Measurements from ENCODE around the gene NOS3. TPM values are rescaled to one million over a fixed set of nuclear protein-coding genes. Genes with fewer than 3 reads are reported as not detected.

Gene NOS3
- total RNA-seq, 2 donors from 2014 or later = 14.5 to 78.6 TPM

DNA sequence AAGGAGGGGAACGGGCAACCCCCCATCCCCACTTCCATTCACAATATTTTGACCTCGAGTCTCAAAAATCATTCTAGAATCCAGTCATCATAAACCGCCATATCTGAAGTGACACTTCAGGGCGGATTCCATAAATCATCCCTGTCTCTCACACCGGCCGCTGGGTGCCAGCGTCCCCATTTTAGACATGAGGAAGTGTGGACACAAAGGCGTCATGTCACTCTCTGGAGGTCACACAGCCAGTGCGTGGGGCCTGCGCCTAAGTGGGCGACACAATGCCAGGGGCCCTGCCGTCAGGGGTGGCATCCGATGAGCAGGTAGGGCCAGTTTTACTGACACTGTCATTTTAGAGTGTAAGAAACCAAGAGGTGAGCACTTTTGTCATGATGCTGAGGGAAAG lies 32.2 kb upstream of the NOS3 start:
- Histone ChIP-seq H3K36me3 (peaks cover 10% of the 10 kb centered on the region), H3K9me3 (no peaks in the 10 kb centered on the region), H3K27ac (peak overlapping the region; percentile 75 to 90), H3K27me3 (no peaks in the 10 kb centered on the region), H3K4me1 (peaks cover 0 to 78% of the 10 kb centered on the region in 2 donors), H3K4me3 (no peak overlapping the region)
- no peak for DNase-seq (ENCODE audit: low spot score)
- TF ChIP-seq, protein P1, sequence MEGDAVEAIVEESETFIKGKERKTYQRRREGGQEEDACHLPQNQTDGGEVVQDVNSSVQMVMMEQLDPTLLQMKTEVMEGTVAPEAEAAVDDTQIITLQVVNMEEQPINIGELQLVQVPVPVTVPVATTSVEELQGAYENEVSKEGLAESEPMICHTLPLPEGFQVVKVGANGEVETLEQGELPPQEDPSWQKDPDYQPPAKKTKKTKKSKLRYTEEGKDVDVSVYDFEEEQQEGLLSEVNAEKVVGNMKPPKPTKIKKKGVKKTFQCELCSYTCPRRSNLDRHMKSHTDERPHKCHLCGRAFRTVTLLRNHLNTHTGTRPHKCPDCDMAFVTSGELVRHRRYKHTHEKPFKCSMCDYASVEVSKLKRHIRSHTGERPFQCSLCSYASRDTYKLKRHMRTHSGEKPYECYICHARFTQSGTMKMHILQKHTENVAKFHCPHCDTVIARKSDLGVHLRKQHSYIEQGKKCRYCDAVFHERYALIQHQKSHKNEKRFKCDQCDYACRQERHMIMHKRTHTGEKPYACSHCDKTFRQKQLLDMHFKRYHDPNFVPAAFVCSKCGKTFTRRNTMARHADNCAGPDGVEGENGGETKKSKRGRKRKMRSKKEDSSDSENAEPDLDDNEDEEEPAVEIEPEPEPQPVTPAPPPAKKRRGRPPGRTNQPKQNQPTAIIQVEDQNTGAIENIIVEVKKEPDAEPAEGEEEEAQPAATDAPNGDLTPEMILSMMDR (IDR thresholded peaks at IDR 0.05) = no peak

DNA sequence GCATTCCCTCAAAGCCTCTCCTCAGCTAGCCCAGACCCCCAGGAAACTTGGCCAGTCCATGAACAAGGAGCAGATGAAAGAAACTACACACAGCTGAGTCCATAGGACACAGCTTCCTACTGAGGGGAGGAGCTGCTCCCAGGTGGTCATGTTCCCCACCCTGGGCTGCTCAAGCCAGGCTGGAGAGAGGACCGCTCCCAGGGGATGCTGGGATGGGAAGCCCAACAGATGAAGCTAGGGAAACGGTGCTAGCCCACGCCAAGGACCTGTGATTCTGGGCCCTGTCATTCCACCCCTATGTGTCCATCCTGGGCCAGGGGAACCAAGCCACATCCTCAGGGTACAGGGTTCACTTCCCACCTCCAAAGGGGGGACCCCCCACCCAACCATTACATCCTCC lies 31.7 kb upstream of the NOS3 start:
- H3K36me3 ChIP-seq = peaks cover 10% of the 10 kb centered on the region
- no peak for DNase-seq (ENCODE audit: low spot score)
- H3K9me3 ChIP-seq = no peaks in the 10 kb centered on the region
- no peak overlapping the region for H3K4me3 ChIP-seq
- TF ChIP-seq, protein P1 (IDR thresholded peaks at IDR 0.05) = no peak
- H3K27ac ChIP-seq = peak overlapping the region; percentile 75 to 90
- no peaks in the 10 kb centered on the region for H3K27me3 ChIP-seq
- H3K4me1 ChIP-seq = peaks cover 0 to 78% of the 10 kb centered on the region in 2 donors

DNA sequence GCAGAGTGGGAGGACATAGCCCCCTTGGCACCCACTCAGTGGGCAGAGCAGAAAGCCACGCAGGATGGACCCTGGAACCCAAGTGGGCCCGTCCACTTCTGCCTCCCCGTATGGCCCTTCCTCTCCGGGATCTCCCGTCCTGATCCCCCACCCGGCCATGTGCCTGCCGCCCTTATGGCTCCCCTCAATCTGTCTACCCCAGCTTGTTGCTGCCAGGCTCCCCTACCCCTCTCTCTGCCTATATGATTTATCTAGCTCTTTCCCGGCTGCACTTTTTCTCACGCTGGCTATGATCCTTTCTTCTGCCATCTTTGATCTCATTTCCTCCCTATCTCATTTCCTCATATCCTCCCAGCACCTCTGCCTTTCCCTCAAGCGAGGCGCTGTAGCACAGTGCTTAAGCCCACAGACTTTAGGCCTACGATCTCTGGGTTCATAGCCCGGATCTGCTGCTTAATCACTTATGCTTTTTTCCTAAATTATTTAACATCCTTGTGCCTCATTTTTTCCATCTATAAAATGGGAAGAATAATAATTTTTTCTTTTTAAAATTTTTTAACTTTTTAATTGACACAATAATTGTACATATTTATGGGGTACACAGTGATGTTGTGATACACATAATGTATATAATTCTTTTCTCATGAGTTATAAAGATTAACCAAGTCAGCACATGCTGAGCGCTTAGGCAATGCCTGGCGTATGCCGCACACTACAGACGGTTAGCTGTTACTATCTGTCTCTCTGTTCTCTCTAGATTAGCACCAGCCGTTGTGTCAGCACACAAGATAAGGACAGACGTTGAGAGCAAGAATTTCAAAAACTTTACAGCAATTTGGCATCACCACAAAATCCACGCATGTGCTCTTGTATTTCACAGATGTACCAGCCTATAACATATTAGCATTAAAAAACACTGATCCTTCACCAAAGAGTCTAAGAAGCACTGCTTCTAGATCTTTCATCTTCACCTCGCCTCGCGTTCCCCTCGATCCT lies 30.8 kb upstream of the NOS3 start:
- Histone ChIP-seq H3K9me3 (no peaks in the 10 kb centered on the region), H3K36me3 (peaks cover 10% of the 10 kb centered on the region), H3K27me3 (no peaks in the 10 kb centered on the region), H3K4me1 (peaks cover 0 to 75% of the 10 kb centered on the region in 2 donors), H3K27ac (peak overlapping the region; percentile 75 to 90), H3K4me3 (no peak overlapping the region)
- no peak for DNase-seq (ENCODE audit: low spot score)
- TF ChIP-seq, protein P1 (IDR thresholded peaks at IDR 0.05) = no peak

DNA sequence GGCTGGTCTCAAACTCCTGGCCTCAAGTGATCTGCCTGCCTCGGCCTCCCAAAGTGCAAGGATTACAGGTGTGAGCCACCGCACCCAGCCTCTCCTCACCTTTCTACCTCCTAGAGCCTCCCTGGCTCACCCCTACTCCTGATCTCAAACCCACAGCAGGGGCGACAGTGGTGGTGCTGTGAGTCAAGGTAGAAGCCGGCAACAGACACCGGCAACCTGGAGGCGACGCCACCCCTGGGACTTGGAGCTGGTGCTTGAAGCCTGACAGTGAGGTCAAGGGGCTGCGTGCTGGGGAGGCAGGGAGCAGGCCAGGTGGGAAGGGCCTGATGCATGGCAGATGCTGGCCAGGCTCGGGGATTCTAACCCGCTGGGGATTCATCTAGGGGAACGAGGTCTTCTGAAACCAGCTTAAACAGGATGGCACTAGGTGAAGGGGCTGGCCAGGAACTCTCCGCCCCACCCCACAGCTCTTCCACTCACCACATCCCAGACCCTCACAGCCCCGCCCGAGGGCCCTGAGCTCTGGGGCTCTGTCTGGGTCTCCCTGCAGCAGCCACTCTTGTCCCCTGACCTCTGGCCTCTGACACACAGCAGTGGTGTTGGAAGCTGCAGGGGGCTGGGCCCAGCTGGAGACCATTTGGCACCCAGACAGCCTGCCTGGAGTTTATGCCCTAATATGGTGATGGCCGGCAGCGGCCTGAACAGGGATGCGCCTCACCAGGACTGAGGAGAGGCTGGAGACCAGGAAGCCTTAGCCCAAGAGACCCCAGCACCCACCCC lies 29.1 kb upstream of the NOS3 start:
- H3K4me3 ChIP-seq = no peak overlapping the region
- no peaks in the 10 kb centered on the region for H3K9me3 ChIP-seq
- DNase-seq (ENCODE audit: low spot score) = no peak
- peaks cover 10% of the 10 kb centered on the region for H3K36me3 ChIP-seq
- H3K27ac ChIP-seq = peak overlapping the region; percentile 75 to 90
- peaks cover 0 to 69% of the 10 kb centered on the region in 2 donors for H3K4me1 ChIP-seq
- TF ChIP-seq, protein P1 (IDR thresholded peaks at IDR 0.05) = no peak
- H3K27me3 ChIP-seq = no peaks in the 10 kb centered on the region

DNA sequence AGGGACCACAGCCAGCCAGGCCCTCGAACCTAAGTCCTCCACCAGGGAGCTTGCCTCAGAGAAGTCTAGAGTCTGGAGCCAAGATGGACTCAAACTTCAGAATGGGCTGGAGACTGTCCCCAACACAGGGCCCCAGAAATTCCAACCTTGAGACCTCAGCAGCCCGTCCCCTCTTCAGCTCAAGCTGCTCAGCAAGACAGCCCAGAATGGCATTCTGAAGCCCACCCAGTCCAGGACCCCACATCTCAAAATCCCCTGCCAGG lies 28.6 kb upstream of the NOS3 start:
- TF ChIP-seq, protein P1 (IDR thresholded peaks at IDR 0.05) = no peak
- Histone ChIP-seq H3K4me3 (no peak overlapping the region), H3K9me3 (no peaks in the 10 kb centered on the region), H3K27ac (peak overlapping the region; percentile 75 to 90), H3K27me3 (no peaks in the 10 kb centered on the region), H3K36me3 (peaks cover 6% of the 10 kb centered on the region), H3K4me1 (peaks cover 0 to 64% of the 10 kb centered on the region in 2 donors)
- no peak for DNase-seq (ENCODE audit: low spot score)
